ENCODE data around the gene HKDC1.

GRCh38 chr10:69275444-69275843 lies 55.3 kb downstream of the HKDC1 start:
- TF ChIP-seq EZH2 (IDR thresholded peaks at IDR 0.05; ENCODE audit: borderline replicate concordance, low read depth, low read length, poor library complexity, severe bottlenecking) (no peak), CTCF (conservative IDR thresholded peaks at IDR 0.05; ENCODE audit: low read depth, low read length) (no peak)
